HG03108 (cell line): ENCODE results near the gene MAML3.

Source experiments
- ATAC-seq: cut with Tn5 transposase; IDR thresholded peaks from one replicate; pipeline ENCODE4 v1.9.1; 2021; ENCODE audit warnings: moderate library complexity; ENCODE audit not compliant: unreplicated experiment

The MAML3 gene

DNA sequence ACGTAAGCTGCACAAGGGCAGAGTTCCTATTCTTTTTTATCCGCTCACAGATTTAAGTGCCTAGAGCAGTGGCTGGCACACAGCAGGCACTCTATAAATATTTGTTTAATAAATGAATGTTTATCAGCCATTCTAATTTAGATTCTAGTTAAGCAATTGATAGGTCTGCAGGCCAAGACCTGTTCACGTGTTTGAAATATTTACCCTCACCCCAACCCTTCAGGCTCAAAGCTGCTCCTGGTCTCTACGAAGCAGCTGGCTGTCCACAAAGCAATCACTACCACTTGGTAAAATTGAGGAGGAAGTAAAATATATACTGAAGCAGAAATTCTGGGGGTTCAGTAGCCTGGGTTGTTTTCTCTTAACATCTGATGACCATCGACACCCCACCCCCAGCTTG is 330.2 kb downstream of the MAML3 start:
- no peak for ATAC-seq

DNA sequence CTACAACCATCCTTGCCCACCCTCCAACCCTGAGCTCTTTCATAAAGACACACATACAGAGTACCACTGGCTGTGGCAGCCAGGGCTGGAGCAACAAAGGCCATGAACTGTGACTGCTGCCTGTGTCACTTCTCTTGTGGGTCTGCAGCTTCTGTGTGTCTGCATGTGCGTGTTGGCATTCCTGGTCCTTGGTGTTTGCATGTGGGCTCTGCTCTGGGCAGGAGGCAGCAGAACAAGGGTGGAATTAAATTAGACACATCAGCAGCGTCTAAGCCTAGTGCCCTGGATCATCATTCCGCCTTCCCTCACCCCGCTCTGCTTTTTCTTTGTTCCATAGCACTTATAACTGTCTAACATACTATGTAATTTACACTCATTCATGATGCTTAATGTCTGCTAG is 330.6 kb downstream of the MAML3 start:
- no peak for ATAC-seq

DNA sequence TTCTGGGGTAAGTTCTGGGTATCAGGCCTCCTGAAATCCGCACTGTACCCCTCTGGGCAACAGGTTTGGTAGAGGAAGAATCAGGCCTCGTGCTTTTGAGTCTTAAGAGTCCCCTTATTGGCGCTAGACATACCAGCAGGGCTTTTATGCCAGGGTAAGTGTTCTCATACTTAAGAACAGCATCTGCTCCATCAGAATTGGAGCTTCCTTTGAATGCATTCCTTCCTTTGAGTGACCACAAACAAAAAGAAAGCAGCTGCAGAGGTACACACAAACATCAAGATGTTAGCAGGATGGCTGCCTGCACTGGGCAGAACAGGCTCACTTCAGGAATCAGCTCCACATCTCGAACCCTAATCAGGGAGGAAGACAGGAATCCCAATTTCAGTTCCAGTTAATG is 331.6 kb downstream of the MAML3 start:
- ATAC-seq, result no peak

DNA sequence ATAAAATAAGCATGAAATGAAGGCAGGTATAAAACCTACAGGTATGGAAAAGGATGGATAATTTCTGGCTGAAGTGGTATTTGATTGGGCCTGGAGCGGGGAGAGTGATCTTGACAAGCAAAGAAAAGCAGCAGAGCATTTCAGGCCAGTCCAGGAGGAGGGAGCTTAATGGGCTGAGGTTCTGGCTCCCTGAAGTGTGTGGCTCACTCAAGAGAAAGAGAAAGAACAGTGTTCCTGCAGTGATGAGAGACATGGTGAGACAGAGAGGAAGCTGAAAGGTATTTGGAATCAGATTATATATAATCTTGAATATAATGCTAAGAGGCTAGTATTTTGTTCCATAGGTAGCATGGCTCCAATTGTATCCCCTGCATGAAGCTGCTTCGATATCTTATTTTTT is 334.9 kb downstream of the MAML3 start:
- ATAC-seq, result no peak

DNA sequence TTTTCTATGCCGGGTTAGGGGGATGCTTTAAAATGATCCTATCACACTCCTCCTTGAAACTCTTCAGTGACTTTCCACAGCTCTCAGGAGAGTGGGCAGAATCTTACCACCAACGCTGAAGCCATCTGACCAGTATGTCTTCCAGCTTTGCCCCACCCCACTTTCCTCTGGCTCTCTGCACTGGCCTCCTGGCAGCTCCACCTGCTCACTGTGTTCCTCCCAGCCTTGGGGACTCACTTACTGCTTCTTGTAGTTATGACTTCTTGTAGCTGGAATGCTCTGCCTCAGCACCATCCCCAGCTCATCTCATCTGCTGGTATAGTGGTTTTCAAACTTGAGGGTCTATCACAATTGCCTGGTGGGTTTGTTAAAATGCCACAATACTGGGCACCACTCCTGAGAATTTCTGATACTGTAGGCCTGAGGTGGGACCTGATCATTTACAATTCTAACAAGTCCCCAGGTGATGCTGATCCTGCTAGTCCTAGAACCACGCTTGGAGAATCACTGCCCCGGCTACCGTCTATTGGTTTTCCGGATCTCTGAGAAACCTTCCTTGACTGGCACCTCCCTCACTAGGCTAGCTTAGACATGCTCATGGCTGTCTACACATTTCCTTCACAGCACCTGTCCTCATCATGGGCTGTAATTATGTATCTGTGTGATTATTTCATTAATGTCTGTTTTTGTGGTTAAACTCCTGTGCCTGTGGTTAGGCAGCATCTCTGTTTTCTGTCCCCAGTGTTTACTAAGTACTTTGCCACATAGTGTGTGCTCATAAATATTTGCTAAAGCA is 336.1 kb downstream of the MAML3 start:
- no peak for ATAC-seq

DNA sequence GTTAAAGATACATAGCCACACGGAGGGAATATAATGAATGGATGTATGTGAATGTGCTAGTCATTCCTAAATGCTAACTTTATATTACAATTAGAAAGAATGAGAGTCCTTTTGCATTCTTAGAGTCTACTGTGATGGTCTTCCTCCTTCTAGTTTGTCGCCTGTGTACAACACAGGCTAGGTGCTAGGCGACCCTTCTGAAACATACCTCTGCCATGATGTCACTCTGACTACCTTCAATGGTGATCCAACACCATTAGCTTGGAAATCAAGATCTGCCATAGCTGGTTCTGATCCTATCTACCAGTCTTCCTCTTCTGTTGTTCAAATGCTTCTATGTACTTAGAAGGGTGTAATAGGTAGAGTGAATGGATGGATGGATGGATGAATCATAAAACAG is 337.1 kb downstream of the MAML3 start:
- ATAC-seq, result no peak

DNA sequence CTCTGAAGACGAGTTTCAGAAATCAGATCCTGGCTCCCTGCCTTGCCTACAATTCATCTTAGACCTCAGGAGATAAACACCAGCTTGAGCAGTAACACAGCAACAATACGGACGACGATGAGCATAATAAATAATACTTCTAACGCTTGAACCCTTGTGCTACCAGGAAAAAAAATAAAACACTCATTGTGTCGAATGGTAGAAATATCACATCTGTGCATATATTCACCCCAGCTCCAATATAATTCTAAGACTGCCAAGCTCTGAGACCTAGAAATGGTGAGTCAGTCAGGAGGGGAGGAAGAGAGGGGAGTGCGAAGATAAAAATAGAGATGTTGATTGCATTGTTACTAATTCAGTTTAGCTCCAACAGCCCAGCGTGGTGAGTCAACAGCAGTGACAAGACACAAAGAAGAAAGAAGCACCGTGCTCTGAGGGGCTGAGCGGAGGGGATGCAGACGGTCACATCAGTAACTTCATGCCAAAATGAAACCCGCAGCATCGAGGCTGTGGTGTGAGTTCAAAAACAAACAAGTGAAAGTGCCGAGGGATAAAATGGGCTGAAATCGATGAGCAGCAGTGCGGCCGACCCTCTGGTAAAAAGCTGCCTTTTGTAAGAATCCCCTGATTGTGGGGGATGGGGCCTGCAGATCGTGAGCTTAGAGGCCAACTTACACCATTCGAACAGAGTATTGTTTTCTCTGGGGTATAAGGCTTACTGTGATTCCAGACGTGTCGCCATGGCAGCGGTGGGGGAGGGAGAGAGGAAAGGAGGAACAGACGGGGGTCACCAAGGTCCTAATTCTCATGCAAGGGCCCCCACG is 338.0 kb downstream of the MAML3 start:
- ATAC-seq, result no peak

DNA sequence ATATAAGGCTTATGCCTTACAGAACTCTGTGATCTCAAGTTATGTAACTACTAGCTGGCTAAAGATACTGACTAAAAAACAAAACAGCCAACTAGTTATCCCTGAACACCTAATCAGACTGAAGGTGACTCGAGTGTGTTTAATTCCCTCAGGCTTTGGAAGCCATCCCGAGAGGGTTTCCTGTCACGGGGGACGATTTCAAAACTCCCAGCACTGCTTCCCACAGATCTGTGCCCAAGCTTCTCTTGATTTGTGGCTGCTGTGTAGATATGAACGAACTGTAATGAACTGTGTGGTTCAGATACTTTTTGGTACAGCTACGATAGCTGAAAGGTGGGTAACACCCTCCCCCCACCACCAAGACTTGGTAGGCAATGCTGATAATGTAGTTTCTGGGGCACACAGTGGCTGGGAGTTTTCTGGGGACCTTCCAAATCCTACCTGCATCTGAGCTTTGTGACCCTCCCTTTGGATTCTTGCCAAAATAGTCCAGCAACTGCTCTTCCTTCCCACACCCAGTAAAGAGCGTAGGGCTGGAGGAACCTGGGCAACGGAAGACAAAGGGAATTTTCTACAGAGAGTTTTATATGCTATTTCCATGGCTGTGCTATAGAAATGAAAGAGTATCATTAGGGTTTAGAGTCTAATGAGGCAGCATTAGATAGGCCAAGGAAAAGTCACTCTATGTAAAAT is 339.5 kb downstream of the MAML3 start:
- no peak for ATAC-seq

DNA sequence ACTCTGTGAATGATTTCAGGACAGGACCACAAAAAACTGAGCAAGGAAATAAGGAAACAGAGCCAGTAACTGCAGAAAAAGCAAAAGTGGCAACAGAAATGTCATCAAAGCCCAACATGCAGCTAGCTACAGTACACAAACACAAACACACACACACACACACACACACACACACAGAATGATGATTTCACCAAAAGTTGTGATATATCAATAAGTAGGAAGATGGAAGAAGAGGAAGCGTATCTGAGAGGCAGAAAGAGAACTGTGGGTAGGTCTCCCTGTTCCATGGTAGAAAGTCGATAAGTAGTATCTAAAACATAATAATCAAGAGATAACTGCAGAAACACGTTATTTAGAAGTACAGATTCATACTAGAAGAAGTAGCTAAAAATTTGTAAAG is 340.1 kb downstream of the MAML3 start:
- ATAC-seq, result no peak

DNA sequence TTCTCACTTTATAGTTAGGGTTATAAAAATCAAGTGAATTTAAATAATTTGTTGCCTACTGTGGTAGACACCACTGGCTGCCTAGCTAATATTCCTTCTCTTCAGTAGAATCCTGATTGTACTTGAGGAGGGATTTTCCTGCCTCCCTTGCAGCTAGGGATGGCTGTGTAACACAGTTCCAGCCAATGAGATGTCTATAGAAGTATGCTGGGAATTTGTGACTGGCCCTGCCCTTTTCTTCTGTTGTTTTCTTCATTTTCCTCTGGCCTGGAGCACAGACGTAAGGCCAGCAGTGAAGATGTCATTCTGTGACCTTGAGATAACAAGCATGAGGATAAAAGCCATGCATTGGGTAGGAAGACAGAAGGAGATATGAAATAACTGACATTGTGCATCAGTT is 343.3 kb downstream of the MAML3 start:
- ATAC-seq, result no peak

DNA sequence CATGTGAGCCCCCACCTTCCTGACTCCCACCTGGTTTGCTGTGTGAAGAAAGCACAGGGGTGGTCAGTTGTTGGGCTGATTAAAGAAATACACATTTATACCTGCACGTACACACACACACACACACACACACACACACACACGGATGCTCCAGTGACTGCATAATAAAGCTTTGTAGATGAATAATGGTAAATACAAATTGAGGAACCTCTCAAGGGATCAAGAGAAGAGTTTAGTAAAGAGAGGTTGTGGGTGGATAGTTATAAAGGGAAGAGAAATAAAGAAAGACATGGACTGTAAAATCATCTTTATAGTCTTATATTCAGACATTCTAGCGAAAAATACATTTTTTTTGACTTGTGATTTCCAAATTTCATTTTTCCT is 344.2 kb downstream of the MAML3 start:
- ATAC-seq, result no peak

DNA sequence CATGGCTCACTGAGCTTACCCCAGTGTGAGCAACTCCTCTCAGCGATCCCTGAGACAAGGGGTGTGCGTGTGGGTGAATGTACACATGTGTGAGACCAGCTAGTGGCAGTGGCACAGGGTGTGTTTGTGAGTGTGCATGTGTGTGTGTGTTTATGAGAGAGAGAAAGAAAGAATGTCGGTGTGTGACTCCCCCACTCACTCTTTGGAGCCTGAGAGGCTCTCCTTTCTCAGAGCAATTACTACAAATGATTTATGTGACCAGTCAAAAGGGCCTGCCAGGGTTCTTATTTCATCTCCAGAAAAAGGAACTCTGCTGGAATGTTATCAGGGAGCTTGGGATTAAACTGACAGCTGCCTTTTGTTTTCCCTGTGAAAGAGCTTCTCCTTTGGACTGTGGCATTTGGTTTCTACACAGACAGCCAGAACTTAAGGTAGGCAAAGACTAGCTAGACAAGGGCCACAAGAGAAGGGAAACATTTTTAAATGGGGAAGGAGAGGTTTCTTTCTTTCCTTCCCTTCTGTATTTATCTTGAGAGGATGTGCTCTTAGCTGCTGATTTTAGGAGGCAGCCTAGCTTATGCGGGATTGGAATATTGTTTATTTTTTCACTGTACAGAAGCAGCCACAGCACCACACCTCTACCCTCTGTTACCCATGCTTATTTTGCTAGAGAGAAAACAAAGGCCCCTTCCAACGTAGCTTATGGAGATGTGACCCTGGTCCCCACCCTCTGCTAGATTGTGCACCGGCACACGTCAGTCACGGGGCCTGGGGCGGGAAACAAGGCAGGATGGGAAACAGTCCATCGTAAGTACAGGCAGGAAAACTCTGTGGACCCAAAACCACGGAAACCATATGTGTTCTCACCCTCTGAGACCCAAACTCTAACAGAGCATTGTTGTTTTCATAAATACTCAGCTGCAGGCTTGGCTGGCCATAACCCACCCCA is 344.9 kb downstream of the MAML3 start:
- no peak for ATAC-seq

DNA sequence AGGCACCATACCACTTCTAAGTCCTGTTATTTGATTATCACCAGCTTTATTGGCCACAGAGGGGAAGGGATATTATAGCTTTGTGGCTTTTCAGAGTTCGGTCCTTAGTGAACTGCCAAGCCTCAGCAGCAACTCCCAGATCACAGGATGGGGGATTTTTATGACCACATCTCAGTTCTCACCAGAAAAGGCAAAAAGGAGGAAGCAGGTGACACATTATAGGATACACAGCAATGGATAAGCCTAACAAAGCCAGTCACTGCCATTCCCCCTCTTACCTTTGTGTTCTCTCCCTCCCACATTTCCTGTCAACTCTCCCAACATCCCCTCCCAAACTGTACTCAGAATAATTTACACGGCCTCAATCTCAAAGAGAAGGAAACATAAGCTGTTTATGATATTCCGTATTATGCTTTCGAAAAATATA is 345.6 kb downstream of the MAML3 start:
- no peak for ATAC-seq

DNA sequence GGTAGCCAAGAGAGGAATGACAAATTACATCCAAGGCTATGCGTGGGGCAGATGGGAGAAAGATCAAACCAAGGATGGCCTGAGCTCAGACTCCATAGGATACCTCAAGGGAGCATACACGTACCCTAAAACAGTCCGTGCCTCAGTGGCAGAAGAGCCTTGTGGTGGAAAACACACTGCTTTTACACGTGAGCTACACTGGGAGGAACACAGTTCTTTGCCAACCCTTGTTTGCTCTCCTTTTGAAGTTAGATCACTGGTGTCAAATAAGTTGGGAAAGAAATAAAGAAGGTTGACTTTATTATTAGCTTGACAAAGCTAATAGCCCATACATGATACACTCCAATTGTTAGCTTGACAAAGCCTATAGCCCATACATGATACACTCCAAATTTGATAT is 346.5 kb downstream of the MAML3 start:
- no peak for ATAC-seq

DNA sequence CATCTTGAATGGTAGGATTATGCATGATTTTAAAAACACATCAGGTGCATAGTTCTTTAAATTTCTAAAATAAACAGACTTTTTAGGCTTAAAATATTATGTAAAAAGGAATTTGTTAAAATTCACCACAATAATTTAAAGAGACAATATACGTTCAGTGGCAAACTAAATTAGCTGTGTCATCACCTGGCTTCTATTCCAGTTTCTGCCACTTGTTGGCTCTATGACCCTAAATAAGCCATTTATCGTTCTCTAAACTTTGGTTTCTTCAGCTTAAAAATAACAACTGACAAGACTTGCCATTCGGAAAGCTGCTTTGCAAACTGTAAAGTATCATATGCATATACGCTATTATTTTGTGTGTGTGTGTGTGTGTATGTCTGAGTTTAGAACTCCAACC is 347.1 kb downstream of the MAML3 start:
- ATAC-seq, result no peak

DNA sequence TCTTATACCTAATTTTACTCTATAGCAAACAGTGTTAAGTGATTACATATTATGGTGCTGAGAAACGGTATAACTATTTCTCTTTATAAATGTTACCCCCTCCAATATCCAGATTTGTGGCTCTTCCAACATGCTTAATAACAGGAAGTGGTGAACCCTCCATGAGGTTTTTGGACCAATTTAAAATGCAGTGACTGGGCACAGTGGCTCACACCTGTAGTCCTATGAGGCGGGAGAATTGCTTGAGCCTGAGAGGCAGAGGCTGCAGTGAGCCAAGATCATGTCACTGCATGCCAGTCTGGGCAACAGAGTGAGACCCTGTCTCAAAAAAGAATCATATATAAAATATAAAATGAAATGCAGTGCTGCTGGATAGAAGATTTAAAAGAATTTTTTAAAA is 351.1 kb downstream of the MAML3 start:
- ATAC-seq, result no peak

DNA sequence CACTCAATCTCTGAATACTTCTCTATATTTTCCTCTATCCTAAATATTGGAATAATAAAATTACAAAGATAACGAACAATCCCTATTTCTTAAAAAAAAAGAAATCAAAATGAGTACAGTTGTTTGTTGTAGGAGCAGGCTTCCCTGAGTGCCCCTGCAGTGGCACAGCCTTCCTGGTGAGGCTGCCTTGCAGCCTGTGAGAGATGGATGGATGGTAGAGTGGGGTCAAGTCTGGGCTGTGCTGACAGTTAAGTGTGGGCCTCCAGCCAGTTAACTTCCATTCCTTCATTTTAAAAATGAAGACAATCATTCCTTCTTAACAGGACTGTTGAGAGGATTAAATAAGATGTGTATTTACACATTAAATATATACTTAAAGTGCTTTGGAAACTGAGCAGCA is 351.5 kb downstream of the MAML3 start:
- no peak for ATAC-seq

DNA sequence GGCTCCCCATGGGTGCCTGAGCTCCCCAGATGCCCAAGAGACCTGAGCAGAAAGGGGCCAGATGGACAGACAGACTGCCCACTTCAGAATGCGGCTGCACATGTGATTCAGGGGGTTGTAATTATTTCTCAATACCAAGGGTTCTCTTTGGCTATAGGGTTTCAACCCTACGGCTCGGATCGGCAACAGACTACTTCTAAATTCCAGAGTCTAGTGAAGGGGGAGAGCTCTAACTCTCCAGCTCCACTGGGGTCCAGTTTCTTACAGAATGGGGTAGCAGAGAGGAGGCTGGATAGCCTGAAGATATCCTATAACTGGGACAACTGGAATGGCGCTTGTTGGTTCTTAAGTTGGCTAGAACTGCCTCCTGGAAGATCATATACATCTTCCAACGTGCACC is 352.1 kb downstream of the MAML3 start:
- ATAC-seq, result no peak

DNA sequence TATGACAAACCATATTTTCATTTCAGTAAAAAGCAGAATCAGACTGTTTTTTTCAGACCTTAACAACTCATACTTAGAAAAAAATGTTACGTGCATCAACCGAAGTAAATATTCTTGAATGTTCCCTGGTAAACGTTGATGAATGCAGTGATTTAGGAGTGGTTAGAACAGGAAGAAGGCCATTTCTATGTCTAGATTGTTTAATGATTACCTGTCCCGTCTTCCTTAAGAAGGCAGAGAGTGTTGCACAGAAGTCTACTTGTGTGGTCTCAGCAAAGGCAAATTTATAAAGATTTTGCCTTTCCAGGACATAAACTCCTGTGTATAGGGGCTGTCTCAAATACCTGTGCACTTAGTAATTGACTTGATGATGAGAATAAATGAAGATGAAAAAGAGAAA is 353.9 kb downstream of the MAML3 start:
- ATAC-seq, result no peak

DNA sequence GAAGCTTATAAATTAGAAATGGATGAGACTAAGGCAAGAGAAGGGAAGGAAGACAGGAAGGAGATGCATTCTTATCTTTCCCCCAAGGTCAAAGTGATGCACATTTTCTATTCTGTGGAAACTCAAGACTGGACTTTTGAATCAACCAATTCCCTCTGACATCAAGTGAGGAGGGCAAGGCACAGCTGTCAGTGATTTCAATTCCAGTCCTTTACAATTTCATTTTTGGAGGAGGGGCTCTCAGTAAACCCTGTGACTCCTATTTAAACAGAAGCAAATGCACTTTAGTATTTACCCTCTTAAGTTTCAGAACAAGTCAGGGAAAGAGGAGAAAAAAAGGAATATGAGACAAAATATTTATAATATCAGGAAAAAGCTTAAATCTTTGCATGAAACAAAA is 354.4 kb downstream of the MAML3 start:
- no peak for ATAC-seq

DNA sequence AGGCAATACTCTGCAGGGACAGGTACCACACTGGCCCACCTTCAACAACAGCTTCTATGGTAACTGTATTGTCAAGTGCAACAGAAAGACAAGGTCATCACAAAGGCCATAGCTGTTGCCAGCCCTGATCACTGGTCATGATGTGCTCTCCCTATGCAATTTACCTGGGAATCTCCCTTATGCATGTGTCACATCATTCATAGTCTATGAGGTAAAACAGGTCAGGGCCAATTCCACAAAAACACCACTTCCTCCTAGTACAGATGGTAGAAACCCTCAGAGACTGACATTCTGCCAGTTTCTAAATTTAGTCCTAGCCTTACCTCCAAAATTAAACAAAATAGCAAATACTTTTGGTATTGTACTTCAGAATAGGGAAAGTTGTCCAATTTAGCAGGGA is 355.5 kb downstream of the MAML3 start:
- ATAC-seq, result no peak
